HepG2 (cell line): ENCODE measurements around the gene COL18A1. TPM values are rescaled to one million over a fixed set of nuclear protein-coding genes. Genes with fewer than 3 reads are reported as not detected.

ENCODE experiments used
- ATAC-seq: fragments of 200-7000 bp; cut with Tn5 transposase; 3 replicates; pipeline ENCODE4 v1.9.1; 2020; ENCODE audit warnings: mild to moderate bottlenecking, moderate library complexity
- BruUV-seq: library from RNA; stranded (reverse); fragments of 400-500 nt; replicated peaks from 2 replicates; lab custom pipeline; 2021; lab: Mats Ljungman, UMichigan
- CTCF ChIA-PET: fragments of 300-600 bp; formaldehyde crosslinking; extraction: SDS; loops from one replicate; lab custom pipeline; 2021; ENCODE audit warnings: low total read pairs, inconsistent platforms, low intra/inter-chr PET ratio; lab: Yijun Ruan, JAX
- POLR2A ChIA-PET: fragments of 350-600 bp; sonication (Branson Sonifier 250); formaldehyde crosslinking; loops from one replicate; lab custom pipeline; 2020; ENCODE audit warnings: antibody characterized with exemption, inconsistent platforms; lab: Yijun Ruan, JAX
- DNase-seq: peaks from one replicate; pipeline ENCODE4 v3.0.0-alpha.2; 2015; ENCODE audit warnings: low spot score
- FAIRE-seq: peaks from 3 replicates; lab custom pipeline; 2011; peaks lifted over from hg19 to GRCh38; lab: Jason Lieb, UNC
- H2AFZ ChIP-seq: one replicate; pipeline ENCODE4 v1.6.1; 2011; ENCODE audit warnings: low read length, inconsistent platforms
- H3K27ac ChIP-seq: fragments of 300-600 bp; 3 replicates; pipeline ENCODE4 v1.8.0; 2011; ENCODE audit warnings: mixed run types, mild to moderate bottlenecking, mixed read lengths, low read length, inconsistent platforms; ENCODE audit not compliant: insufficient read depth; ENCODE audit errors: extremely low read length
- H3K27me3 ChIP-seq, 2 experiments: fragments of 200-600 bp in 1 of 2; 2 replicates in 1 of 2; 3 replicates in 1 of 2; pipeline versions ENCODE4 v1.6.0 to v1.8.0; 2011; ENCODE audit warnings: low read length in 2 of 2, mild to moderate bottlenecking in 2 of 2, moderate library complexity in 2 of 2, inconsistent platforms in 1 of 2; ENCODE audit not compliant: insufficient read depth in 2 of 2, control insufficient read depth in 1 of 2
- H3K36me3 ChIP-seq, 2 experiments: fragments of 200-600 bp in 1 of 2; replicated peaks in 1 of 2; 2 replicates in 1 of 2; 3 replicates in 1 of 2; pipeline versions ENCODE4 v1.5.1 to v1.8.0; 2011; ENCODE audit warnings: low read length in 2 of 2, inconsistent platforms in 1 of 2; ENCODE audit not compliant: insufficient read depth in 2 of 2, control insufficient read depth in 1 of 2
- H3K4me1 ChIP-seq: 2 replicates; pipeline ENCODE4 v1.5.1; 2012; ENCODE audit warnings: low read length, inconsistent platforms; ENCODE audit not compliant: insufficient read depth
- H3K4me2 ChIP-seq: 2 replicates; pipeline ENCODE4 v1.6.0; 2011; ENCODE audit warnings: low read depth, low read length, inconsistent platforms
- H3K4me3 ChIP-seq, 3 experiments: fragments of 200-600 bp in 1 of 3; sonication (generic), shearing (Covaris generic) in 1 of 3; replicated peaks in 1 of 3; 2 replicates each; pipeline ENCODE4 v1.5.1; 2011 to 2016; ENCODE audit warnings: low read length in 3 of 3, inconsistent platforms in 2 of 3, low read depth in 2 of 3, mild to moderate bottlenecking in 2 of 3, control low read depth in 1 of 3, mixed read lengths in 1 of 3; ENCODE audit not compliant: insufficient read depth in 1 of 3
- H3K79me2 ChIP-seq: one replicate; pipeline ENCODE4 v1.6.1; 2011; ENCODE audit warnings: low read length, inconsistent platforms; ENCODE audit not compliant: insufficient read depth
- H3K9ac ChIP-seq: 2 replicates; pipeline ENCODE4 v1.6.0; 2011; ENCODE audit warnings: mild to moderate bottlenecking, low read depth, low read length, inconsistent platforms; ENCODE audit not compliant: insufficient read depth
- H3K9me3 ChIP-seq: 2 replicates; pipeline ENCODE4 v1.5.1; 2012; ENCODE audit warnings: mild to moderate bottlenecking, low read length
- H4K20me1 ChIP-seq: 2 replicates; pipeline ENCODE4 v1.6.0; 2011; ENCODE audit warnings: inconsistent platforms, mild to moderate bottlenecking, low read length, moderate library complexity; ENCODE audit not compliant: insufficient read depth
- CEBPG ChIP-seq: IDR thresholded peaks from 2 replicates; pipeline ENCODE4 v1.6.1; 2016
- ELF4 ChIP-seq: sonication (generic); formaldehyde crosslinking; IDR thresholded peaks from 2 replicates; pipeline ENCODE4 v1.5.0; 2020; ENCODE audit warnings: missing genetic modification reagents, mild to moderate bottlenecking, moderate library complexity, borderline replicate concordance
- FOXA1 ChIP-seq, 2 experiments: fragments of 450-650 bp in 1 of 2; sonication (generic) in 1 of 2; formaldehyde crosslinking in 1 of 2; IDR thresholded peaks; 2 replicates each; pipeline versions ENCODE4 v1.4.0 to v1.6.1; 2016 to 2020; ENCODE audit warnings: missing genetic modification reagents in 1 of 2
- HNF4A ChIP-seq: sonication (generic); formaldehyde crosslinking; IDR thresholded peaks from 2 replicates; pipeline ENCODE4 v1.4.0; 2020; ENCODE audit warnings: missing genetic modification reagents
- HOXA9 ChIP-seq: sonication (generic); formaldehyde crosslinking; IDR thresholded peaks from 2 replicates; pipeline ENCODE4 v1.8.1; 2022; ENCODE audit warnings: missing genetic modification reagents, mild to moderate bottlenecking, moderate library complexity, borderline replicate concordance
- MXI1 ChIP-seq: IDR thresholded peaks from 3 replicates; pipeline ENCODE4 v1.6.1; 2012; ENCODE audit warnings: low read depth, low read length, inconsistent platforms, borderline replicate concordance
- MYNN ChIP-seq: sonication (generic); formaldehyde crosslinking; IDR thresholded peaks from 2 replicates; pipeline ENCODE4 v1.4.0; 2020; ENCODE audit warnings: mild to moderate bottlenecking, low read depth, missing genetic modification reagents
- PITX1 ChIP-seq: sonication (generic); formaldehyde crosslinking; IDR thresholded peaks from 2 replicates; pipeline ENCODE4 v1.5.1; 2020; ENCODE audit warnings: mild to moderate bottlenecking, missing genetic modification reagents
- RAD21 ChIP-seq: fragments of 450-650 bp; formaldehyde crosslinking; IDR thresholded peaks from 2 replicates; pipeline ENCODE4 v1.5.0; 2020; ENCODE audit warnings: mild to moderate bottlenecking
- RAD51 ChIP-seq: fragments of 450-650 bp; IDR thresholded peaks from 2 replicates; pipeline ENCODE4 v1.6.1; 2016; ENCODE audit warnings: borderline replicate concordance
- STAG1 ChIP-seq: sonication (generic); formaldehyde crosslinking; IDR thresholded peaks from 2 replicates; pipeline ENCODE4 v1.4.0; 2020; ENCODE audit warnings: missing genetic modification reagents
- YY1 ChIP-seq: IDR thresholded peaks from 2 replicates; pipeline ENCODE4 v1.6.1; 2011; ENCODE audit warnings: low read length, low read depth, moderate library complexity, mild to moderate bottlenecking; ENCODE audit not compliant: insufficient read depth, insufficient replicate concordance
- ZBTB7B ChIP-seq: sonication (generic); formaldehyde crosslinking; IDR thresholded peaks from 2 replicates; pipeline ENCODE4 v1.4.0; 2020; ENCODE audit warnings: missing genetic modification reagents
- ZHX1 ChIP-seq: sonication (generic); formaldehyde crosslinking; IDR thresholded peaks from 2 replicates; pipeline ENCODE4 v1.8.1; 2022; ENCODE audit warnings: low read depth, mild to moderate bottlenecking, missing genetic modification reagents
- ZNF207 ChIP-seq: fragments of 450-650 bp; IDR thresholded peaks from 2 replicates; pipeline ENCODE4 v1.6.1; 2016; ENCODE audit warnings: antibody characterized with exemption, borderline replicate concordance
- ZNF605 ChIP-seq: sonication (generic); formaldehyde crosslinking; IDR thresholded peaks from 2 replicates; pipeline ENCODE4 v1.8.0; 2022; ENCODE audit warnings: mild to moderate bottlenecking, missing genetic modification reagents
- ZNF891 ChIP-seq: sonication (generic); formaldehyde crosslinking; IDR thresholded peaks from 2 replicates; pipeline ENCODE4 v1.5.0; 2020; ENCODE audit warnings: mild to moderate bottlenecking, missing genetic modification reagents
- WGBS: methylation state at CpG from one replicate; pipeline ENCODE4 v1.1.6; 2017; ENCODE audit warnings: low lambda C conversion rate; 5-methylcytosine and 5-hydroxymethylcytosine counted together
- in situ Hi-C: cut with HindIII; loops from 2 replicates; pipeline ENCODE4 v1.10.0; 2017; ENCODE audit warnings: low pct_unique_long_range_greater_than_20kb; ENCODE audit not compliant: extremely low pct_ligation_motif_present
- intact Hi-C: fragments of 100-400 bp; cut with micrococcal nuclease; formaldehyde crosslinking; loops from one replicate; pipeline ENCODE4 v1.10.0; 2022; ENCODE audit not compliant: unreplicated experiment
- polyA plus RNA-seq, 8 experiments: library from polyadenylated mRNA; depleted of rRNA in 3 of 8; stranded (reverse) in 7 of 8; unstranded in 1 of 8; fragments of >200 nt; fragmentation: Illumina TruSeq in 4 of 8; extraction: Trizol in 4 of 8; gene quantifications; 2 replicates each; pipeline versions ENCODE4 v1.2.1 to v1.2.3, GENCODE V29; 2011 to 2016; ENCODE audit warnings: low read depth in 4 of 8, missing spikeins in 1 of 8, mixed read lengths in 1 of 8; ENCODE audit not compliant: insufficient read depth in 1 of 8
- total RNA-seq, 5 experiments: library from RNA; depleted of rRNA; stranded (reverse); fragments of >200 nt; fragmentation: Illumina TruSeq; extraction: Trizol; gene quantifications; 2 replicates each; pipeline ENCODE4 v1.2.3, GENCODE V29; 2016; ENCODE audit warnings: low read depth in 1 of 5

COL18A1 gene
- total and polyA plus RNA-seq, 2 of the 13 experiments (the other 11 are each of a cell fraction or from before 2014, with no cell fraction given), result 79.0 to 102 TPM

DNA sequence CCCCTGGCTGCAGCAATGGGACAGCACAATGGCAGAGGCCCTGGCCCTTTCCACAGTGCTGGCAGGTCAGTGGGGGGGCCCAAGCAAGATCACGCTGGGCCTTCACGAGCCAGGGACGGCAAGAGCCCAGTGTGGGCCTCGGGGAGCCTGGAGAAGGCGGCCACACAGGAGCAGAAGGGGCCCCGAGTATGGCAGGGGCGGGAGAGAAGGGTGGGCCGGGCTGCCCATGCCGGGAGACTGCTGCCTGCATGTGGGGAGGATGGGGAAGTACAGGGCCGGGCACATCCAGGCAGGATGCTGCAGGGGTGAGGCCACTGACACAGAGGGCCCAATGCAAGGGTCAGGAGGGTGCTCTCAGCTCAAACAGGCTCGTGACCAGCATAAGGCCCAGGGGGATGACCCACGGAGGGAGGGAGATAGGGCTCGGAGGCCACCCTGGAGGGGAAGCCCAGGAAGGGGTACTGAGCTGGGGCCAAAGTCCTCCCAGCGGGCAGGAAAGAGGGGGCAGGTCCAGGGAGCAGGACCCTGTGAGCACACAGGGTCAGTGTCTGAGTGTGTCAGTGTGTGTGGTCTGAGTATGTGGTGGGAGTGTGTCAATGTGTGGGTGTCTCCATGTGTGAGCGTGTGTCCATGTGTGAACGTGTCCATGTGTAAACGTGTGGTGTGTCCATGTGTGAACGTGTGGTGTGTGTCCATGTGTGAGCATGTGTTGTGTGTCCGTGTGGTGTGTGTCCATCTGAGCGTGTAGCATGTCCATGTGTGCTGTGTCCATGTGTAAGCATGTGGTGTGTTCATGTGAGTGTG, 124.2 kb downstream of the COL18A1 start (continued):
- TF ChIP-seq HNF4A, result peak; percentile 95
- TF ChIP-seq PITX1 (CRISPR knock-in tag), result no peak
- no peak for TF ChIP-seq YY1
- peak; percentile 70; the same call in 1 of the 2 replicates for TF ChIP-seq ZBTB7B
- no peak for TF ChIP-seq MYNN (CRISPR knock-in tag)
- TF ChIP-seq STAG1 (CRISPR knock-in tag), result no peak; the same call in 1 of the 2 replicates

DNA sequence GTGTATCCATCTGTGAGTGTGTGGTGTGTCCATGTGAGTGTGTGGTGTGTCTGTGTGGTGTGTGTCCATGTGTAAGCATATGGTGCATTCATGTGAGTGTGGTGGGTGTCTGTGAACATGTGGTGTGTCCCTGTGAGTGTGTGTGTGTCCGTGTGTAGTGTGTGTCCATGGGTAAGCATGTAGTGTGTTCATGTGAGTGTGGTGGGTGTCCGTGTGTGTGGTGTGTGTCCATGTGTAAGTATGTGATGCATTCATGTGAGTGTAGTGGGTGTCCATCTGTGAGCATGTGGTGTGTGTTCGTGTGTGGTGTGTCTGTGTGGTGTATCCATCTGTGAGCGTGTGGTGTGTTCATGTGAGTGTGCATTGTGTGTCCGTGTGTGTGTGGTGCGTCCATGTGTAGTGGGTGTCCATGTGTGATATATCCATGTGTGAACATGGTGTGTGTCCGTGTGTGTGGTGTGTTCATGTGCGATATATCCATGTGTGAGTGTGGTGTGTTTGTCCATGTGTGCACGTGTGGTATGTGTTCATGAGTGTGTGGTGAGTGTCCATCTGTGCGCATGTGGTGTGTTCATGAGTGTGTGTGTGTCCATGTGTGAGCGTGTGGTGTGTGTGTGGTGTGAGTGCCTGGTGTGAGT, 124.9 kb downstream of the COL18A1 start:
- Histone ChIP-seq H3K4me3 (no peak overlapping the region; a peak in 1 of 6 replicates), H3K27me3 (no peaks in the 10 kb centered on the region), H3K4me1 (peaks cover 49% of the 10 kb centered on the region), H3K9me3 (no peaks in the 10 kb centered on the region), H3K27ac (peak overlapping the region; percentile 73), H2AFZ (no peak overlapping the region), H3K79me2 (no peaks in the 10 kb centered on the region), H3K4me2 (peak overlapping the region; percentile 8; the same call in 1 of the 2 replicates), H3K9ac (peak overlapping the region; percentile 29; the same call in 1 of the 2 replicates), H3K36me3 (peaks cover 13 to 26% of the 10 kb centered on the region in 2 experiments), H4K20me1 (no peaks in the 10 kb centered on the region)
- WGBS, result 95% methylated on average over 11 of the region's 11 CpGs
- intact Hi-C loops (loop anchor here (2.0 kb wide), 1 partner anchor 21 kb away; no protein-coding TSS in a partner anchor), in situ Hi-C loops (no loop called here)
- no TSS peak for BruUV-seq
- FAIRE-seq (peak; percentile 50), ATAC-seq (no peak), DNase-seq (no peak)
- ChIA-PET CTCF (no interaction called here), POLR2A (interaction anchor here (1.0 to 1.1 kb wide), 3 partner anchors 11 to 60 kb away, joined by 3 to 11 read pairs (median 4); no protein-coding TSS in a partner anchor)
- TF ChIP-seq HOXA9 (CRISPR knock-in tag) (peak; percentile 45; the same call in 1 of the 2 replicates), MXI1 (0 out of 3 replicates have a peak, but pooled peaks have one; percentile 2), ZHX1 (CRISPR knock-in tag) (no peak), ZNF207 (peak; percentile 56; the same call in 1 of the 2 replicates), ZNF891 (CRISPR knock-in tag) (peak; percentile 76; the same call in 1 of the 2 replicates), CEBPG (CRISPR knock-in tag) (no peak), RAD21 (no peak), RAD51 (peak; percentile 7; the same call in 1 of the 2 replicates), ELF4 (CRISPR knock-in tag) (no peak), ZNF605 (0 out of 2 replicates have a peak, but pooled peaks have one; percentile 1), FOXA1 (IDR thresholded peaks at IDR 0.05) (peak; percentile 5; the same call in 1 of the 2 replicates), FOXA1 (CRISPR knock-in tag; IDR thresholded peaks at IDR 0.05) (no peak)
